ENCODE results near the gene TREM2.
"Not testable (repeated sequence)": the region's sequence is repeated elsewhere in the genome, so short reads cannot be mapped to it uniquely, and the experiment has no call there.

The TREM2 gene

GRCh38 chr6:41162687-41163418 lies at the start of gene TREM2:
TREM2 (minus strand) TSS chr6:41163116; CDS start chr6:41163082, 34 bp downstream.
- no peak for DNase-seq (ENCODE audit: low read depth)

GRCh38 chr6:41209547-41210320 lies 46.8 kb upstream of the TREM2 start:
- DNase-seq (ENCODE audit: low read depth) = no peak

DNA sequence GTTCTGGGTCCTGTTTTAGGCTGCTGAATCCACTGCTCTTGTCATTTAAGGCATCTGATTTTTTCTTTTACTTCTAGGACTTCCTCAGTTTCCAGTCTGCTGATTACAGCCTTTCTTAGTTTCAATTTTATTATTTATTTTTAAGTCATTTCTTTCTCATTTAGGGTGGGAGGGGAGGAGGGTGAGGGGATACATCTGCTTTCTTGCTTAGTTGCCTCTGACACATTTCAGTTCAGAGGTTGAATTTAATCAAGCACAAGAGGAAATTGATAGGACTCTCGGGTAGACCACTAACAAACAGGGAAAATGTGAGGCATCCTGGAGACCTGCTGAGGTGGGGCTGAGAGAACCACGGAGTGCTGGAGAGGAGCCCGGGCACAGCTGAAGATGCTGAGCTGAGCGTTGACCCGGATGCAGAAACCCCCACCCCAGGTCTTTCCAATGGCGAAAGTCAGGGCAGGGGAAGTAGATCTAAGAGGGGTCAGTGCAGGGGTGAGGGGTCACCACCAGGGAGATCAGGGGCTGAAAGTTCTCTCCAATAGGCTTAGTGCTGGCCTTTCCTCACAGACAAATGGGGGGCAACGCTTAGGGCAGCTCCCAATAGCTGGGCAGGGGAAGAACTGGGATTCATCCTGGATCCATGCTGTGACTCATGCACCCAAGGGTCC lies 45.7 kb upstream of the TREM2 start:
- DNase-seq (ENCODE audit: low read depth) = no peak

GRCh38 chr6:41204156-41204555 lies 41.2 kb upstream of the TREM2 start:
- no peak for DNase-seq (ENCODE audit: low read depth)

DNA sequence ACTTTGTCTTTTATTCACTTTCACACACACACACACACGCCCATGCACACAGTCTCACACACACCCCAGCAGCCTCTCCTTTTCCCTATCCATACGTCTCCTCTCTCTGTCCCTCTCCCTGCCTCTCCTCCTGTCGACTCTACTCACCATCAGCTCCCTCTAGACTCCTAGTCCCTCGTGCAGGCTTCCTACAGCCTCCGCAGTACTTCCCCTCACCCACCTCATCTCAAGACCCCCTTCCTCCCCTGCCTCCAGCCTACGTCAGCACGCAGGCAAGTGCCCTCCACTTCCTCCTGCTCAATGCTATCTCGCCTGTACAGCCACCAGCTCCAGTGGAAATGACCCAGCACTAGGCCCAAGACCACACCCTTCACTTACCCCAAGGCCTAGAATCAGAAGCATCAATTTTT lies 38.9 kb upstream of the TREM2 start:
- DNase-seq (ENCODE audit: low read depth) = no peak

GRCh38 chr6:41200901-41201763 lies 38.2 kb upstream of the TREM2 start, which contains the start of gene TREML2:
TREML2 (minus strand) TSS chr6:41201149; CDS start chr6:41201008, 141 bp downstream.
- DNase-seq (ENCODE audit: low read depth) = no peak

DNA sequence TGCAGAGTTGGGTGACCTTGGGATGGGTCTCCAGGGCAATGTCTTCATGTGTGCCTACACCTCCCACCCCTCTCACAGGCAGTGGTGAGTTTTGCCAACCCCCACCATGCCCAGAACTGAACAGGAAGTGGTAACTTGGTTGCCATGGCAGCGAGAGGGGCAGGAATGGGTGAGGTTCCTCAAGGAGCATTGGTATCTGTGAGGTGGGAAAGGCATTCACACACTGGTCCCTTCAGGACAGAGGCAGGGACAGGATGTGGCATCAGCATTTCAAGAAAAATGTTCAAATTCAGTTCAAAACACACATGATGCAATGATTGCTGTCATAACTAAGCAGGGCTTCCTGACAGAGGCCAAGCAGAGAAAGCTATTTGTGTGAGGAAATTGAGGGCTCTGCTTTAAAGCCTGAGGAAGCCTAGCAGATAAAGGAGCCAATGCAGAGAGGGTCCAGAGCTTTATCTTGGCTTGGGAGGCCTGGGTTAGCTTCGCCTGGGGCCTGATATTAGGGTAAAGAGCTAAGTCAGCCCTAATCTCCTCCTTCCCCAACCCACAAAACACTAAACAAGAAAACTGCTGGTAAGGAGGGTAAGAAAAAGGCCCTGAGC lies 37.5 kb upstream of the TREM2 start:
- no peak for DNase-seq (ENCODE audit: low read depth)

DNA sequence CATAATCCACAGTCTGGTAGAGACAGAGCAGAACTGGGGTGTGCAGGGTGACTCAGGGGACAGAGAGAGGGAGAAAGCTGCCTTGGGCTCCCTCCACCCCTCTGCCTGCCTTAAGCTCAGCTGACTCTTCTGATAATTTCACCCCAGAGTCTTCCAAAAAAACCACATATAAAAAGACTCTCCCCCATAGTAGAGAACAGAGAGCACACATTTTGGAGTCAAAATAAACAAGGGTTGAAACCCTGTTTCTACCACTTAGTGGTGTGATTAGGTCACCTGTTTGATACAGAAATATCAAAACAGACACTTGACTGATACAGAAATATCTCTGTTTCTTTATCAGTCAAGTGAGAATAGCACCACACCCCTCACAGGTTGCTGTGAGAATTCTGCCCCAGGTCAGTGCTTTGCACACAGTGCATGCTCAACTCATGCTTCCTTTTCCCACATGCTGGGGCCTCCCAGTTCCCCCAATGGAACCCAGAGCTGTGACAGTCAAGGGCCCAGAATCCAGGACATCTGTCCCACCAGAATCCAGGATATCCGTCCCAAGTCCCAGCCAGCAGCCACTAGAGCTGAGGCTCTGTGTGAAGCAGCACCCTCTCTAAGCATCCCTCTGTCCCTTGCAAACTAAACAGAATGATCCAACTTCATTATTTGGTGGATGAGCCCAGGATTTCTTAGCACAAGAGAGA lies 36.8 kb upstream of the TREM2 start:
- DNase-seq (ENCODE audit: low read depth) = no peak

DNA sequence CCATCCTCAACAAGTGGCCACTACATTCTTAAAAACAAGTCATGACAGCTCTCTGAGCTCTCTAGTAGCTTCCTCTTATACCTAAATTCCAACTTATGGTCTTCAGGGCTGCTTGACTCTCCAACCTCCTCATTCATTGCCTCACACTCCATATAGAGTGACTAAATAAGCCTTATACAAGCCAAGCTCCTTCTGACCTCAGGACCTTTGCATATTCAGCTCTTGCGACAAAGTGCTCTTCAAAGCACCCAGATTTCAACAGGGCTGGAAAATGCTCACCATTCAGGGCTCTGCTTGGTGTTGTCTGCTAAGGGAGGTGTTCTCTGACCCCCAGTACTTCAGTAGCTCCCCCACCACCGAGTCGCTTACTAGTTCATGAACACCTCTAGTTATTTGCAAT lies 34.3 kb upstream of the TREM2 start:
- DNase-seq (ENCODE audit: low read depth) = no peak

GRCh38 chr6:41194386-41194785 lies 31.5 kb upstream of the TREM2 start:
- no peak for DNase-seq (ENCODE audit: low read depth)

- no peak for DNase-seq (ENCODE audit: low read depth)
Measured at GRCh38 chr6:41193884-41194283, 31.0 kb upstream of the TREM2 start.

DNA sequence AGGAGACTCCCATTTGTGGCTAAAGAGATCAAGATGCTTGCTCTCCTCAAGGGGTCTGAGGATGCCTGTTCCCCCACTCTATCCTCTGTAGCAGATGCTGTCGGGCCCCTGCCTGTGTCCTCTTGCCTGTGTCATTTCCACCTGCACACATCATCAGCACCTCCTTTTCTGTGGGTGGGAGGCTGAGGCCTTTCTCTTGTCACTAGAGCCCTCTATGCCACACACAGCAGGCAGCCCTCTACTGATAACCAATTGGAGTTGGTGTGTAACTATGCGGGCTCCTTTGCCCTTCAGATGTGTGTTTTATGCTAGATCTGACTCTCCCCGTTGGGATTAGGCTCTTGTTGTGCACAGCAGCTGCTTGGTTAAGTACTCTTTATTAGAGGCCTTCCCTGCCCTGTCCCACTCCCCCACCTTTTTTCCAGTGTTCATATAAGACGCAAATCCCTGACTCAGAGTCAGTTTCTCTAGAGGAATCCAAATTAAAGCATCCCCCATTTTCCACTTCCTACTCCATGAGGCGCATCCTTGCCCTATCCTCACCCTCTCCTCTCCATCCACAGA lies 30.3 kb upstream of the TREM2 start:
- no peak for DNase-seq (ENCODE audit: low read depth)

GRCh38 chr6:41191569-41191968 lies 28.7 kb upstream of the TREM2 start:
- no peak for DNase-seq (ENCODE audit: low read depth)

GRCh38 chr6:41190791-41191190 lies 27.9 kb upstream of the TREM2 start:
- DNase-seq (ENCODE audit: low read depth) = no peak

DNA sequence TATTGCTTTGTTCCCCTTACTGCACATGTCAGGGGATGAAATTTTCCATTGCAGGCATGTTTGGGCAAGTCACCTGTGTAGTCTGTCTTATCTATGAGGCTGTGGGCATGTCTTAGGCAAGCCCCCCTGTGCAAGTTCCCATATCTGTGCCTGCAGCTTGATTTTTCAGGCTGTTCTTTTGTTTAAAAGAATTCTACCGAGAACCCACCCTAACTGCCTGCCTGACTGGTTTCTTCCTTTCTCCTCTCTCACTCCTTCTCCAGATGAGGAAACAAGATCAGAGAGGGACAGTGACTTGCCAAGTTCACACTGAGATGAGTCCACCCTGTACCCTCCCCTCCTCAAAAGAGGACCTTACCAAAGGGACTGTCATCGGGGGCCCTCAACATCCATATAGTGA lies 27.1 kb upstream of the TREM2 start:
- no peak for DNase-seq (ENCODE audit: low read depth)

- not testable (repeated sequence) for DNase-seq (ENCODE audit: low read depth)
Measured at GRCh38 chr6:41189046-41189445, 26.1 kb upstream of the TREM2 start.

DNA sequence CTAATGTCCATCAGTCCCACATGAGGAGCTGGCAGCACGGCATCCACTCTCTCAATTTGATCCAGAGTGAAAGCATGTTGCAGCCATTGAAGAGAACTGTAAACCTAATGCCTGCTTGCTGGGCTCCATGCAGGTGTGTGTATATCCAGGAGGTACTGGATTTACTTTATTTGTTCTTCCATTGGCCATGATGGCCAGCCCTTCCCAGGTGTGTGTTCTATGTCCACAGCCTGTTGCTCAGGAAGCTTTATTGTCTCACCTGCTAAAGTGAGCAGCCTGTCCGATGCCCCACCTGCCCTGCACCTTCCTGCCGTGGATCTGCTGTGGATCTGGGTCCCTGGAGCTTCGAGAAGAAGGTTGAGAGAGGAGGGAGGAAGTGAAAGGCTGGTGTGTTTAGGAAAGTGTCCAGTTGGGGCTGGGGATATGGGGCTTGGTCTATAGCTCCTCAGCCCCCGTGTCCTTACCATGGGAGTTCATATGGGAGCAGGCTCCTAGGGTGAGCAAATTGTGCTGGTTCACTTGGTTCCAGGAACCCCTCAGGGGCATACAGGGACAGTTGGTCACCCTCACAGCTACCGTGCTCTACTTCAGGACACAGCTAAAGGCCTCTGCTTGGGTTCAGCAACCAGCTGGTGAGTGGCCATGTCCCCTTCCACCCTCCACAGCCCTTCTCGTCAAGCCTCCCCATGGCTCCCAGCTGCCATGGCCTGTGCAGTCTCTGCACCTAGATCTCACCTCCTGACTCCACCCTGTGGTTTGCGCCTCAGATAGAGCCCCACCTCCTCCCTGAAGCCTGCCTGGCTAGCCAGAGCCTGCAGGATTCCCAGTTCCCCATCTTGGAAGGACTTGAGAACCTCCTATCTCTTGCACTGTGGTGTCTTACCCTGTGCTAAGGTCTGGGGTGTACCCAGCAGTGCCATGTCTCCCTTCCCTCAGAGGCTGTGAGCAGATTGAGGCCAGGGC lies 25.3 kb upstream of the TREM2 start:
- DNase-seq (ENCODE audit: low read depth) = no peak

DNA sequence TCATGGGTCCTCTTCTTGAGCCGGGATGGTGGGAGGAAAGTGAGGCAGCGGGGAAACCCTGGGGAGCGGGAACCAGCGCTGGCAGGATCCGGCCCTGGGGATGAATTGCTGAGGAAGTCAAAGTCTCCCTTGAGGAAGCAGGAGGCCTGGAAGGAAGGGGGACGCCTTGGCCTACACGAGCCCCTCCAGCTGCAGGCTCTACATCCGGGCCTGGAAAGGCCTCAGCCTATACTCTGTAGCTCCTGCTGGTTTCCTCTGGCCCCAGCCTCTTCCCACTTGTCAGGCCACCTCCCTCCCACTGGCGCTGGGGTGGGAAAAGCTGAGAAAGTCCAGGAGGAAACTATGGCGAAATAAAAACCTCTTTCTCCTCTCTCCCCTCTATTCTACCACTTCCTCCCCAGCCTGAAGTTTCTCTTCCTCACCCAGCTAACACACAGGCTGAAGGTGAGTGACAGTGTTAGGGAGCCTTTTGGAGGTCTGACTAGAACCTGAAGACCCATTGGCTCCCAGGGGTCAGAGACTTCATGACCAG lies 23.2 kb upstream of the TREM2 start:
- no peak for DNase-seq (ENCODE audit: low read depth)

GRCh38 chr6:41184761-41185160 lies 21.8 kb upstream of the TREM2 start:
- no peak for DNase-seq (ENCODE audit: low read depth)

All from GM04503 (cell line).